ENCODE results near the gene PSME3. TPM values are rescaled to one million over a fixed set of nuclear protein-coding genes. Genes with fewer than 3 reads are reported as not detected.

The PSME3 gene
- total and polyA plus RNA-seq, 10 donors: 19.1 to 96.4 (median 73.7) TPM

DNA sequence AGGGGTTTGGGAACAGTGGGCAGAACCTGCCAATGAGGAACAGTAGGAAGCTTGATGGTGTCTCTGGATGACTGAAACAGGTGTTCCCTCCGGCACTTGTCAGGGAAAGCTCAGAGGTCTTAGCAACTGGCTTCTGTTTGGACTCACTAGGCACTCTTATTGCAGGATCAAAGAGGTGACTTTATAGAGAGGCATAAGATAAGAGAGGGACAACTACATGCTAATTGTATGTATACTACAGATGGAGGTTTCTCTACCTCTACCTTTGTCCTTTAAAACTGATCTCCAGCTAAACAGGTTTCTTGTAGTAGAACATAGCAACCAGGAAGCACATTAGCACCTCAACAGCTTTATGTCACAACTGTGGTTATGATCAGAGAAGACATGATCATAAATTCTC is 26.9 kb upstream of the PSME3 start:
- DNase-seq: no peak
- no peak overlapping the region for H3K27ac ChIP-seq
- no peak overlapping the region for H3K4me3 ChIP-seq
- TF ChIP-seq POLR2AphosphoS5 (IDR thresholded peaks at IDR 0.05) (no peak), POLR2A (IDR thresholded peaks at IDR 0.05) (no peak)
- TF ChIP-seq, protein P1, sequence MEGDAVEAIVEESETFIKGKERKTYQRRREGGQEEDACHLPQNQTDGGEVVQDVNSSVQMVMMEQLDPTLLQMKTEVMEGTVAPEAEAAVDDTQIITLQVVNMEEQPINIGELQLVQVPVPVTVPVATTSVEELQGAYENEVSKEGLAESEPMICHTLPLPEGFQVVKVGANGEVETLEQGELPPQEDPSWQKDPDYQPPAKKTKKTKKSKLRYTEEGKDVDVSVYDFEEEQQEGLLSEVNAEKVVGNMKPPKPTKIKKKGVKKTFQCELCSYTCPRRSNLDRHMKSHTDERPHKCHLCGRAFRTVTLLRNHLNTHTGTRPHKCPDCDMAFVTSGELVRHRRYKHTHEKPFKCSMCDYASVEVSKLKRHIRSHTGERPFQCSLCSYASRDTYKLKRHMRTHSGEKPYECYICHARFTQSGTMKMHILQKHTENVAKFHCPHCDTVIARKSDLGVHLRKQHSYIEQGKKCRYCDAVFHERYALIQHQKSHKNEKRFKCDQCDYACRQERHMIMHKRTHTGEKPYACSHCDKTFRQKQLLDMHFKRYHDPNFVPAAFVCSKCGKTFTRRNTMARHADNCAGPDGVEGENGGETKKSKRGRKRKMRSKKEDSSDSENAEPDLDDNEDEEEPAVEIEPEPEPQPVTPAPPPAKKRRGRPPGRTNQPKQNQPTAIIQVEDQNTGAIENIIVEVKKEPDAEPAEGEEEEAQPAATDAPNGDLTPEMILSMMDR (IDR thresholded peaks at IDR 0.05 in 8 of 11, conservative IDR thresholded peaks at IDR 0.05 in 3 of 11): no peak
- peaks cover 0 to 38% (median 22%) of the 10 kb centered on the region in 6 donors for H3K36me3 ChIP-seq
- WGBS, 5 donors: 90 to 100% (median 93%) methylated on average over 1 of the region's 1 CpG
- H3K27me3 ChIP-seq (replicated peaks in 1 of 7): no peaks in the 10 kb centered on the region
- intact Hi-C loops (cut with DNase I; ENCODE audit: low total_unique reads): no loop called here
- H3K4me1 ChIP-seq: no peaks in the 10 kb centered on the region
- H3K9me3 ChIP-seq: no peaks in the 10 kb centered on the region

DNA sequence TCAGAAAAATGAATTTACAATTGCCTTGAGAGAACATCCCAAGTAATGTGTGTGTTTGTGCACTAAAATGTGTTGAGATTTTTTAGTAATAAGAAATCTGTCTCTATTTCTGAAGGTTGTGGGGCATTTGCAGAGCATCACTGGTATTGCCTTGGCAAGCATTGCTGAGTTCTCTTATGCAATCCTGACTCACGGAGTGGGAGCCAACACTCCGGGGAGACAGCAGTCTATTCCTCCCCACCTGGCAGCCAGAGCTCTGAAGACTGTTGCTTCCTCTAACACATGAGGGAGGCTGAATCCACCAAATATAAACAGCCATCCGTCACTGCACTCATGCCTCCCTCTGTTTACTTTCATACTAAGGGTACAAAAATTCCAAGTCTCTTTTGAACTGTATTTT is 23.9 kb upstream of the PSME3 start:
- no peak for DNase-seq
- intact Hi-C loops (cut with DNase I; ENCODE audit: low total_unique reads): no loop called here
- Histone ChIP-seq H3K4me3 (no peak overlapping the region), H3K27ac (no peak overlapping the region), H3K27me3 (replicated peaks in 1 of 7) (no peaks in the 10 kb centered on the region), H3K36me3 (peaks cover 3 to 68% (median 48%) of the 10 kb centered on the region in 6 donors), H3K9me3 (no peaks in the 10 kb centered on the region), H3K4me1 (peaks cover 0 to 1% (median 0%) of the 10 kb centered on the region in 6 donors)
- TF ChIP-seq POLR2AphosphoS5 (IDR thresholded peaks at IDR 0.05) (no peak), POLR2A (IDR thresholded peaks at IDR 0.05) (no peak)
- TF ChIP-seq, protein P1 (IDR thresholded peaks at IDR 0.05 in 8 of 11, conservative IDR thresholded peaks at IDR 0.05 in 3 of 11): no peak
- WGBS, 5 donors: 60 to 86% (median 73%) methylated on average over 3 of the region's 3 CpGs

DNA sequence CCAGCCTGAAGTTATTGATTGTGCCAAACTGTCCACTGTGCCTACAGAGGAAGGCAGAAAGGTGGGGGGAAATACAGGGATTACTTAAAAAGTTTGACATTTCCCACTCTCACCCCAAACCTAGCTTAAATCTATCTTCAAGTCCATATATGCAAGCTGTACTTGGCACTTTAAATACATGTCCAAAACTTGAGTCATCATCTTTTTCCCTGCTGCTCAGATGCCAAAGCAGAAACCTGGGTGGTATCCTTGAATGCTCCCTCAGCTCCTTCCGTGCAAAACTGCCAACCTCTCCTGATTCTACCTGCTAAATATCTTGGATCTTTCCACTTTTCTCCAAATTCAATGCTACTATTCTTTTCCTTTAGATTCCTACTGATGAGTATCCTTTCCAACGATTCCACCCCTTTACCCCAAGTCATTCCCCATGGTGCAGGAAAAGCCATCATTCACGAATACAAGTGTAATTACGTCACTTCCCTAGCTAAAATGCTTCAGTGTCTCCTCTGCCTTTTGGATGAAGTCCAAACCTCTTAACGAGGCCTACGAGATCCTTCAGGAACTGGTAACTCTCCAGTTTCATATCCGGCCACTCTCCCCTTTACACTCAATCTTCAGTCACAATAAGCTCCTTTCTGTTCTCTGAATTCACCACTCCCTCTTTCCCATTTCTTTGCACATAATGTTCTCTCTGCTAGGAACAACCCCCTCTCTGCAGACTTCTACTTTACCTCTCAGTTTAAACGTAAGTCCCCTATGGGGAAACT is 18.4 kb upstream of the PSME3 start:
- TF ChIP-seq POLR2A (IDR thresholded peaks at IDR 0.05): no peak
- TF ChIP-seq, protein P1 (IDR thresholded peaks at IDR 0.05 in 8 of 11, conservative IDR thresholded peaks at IDR 0.05 in 3 of 11): no peak
- peak in 1 of 3 donors; percentile 13 for TF ChIP-seq POLR2AphosphoS5 (IDR thresholded peaks at IDR 0.05)
- intact Hi-C loops (cut with DNase I; ENCODE audit: low total_unique reads): loop anchor here (10.0 kb wide), 1 partner anchor 100 kb away; no protein-coding TSS in a partner anchor
- peak overlapping the region in 5 of 8 donors; percentile 47 to 63 (median 60) for H3K27ac ChIP-seq
- H3K36me3 ChIP-seq: peaks cover 13 to 100% (median 95%) of the 10 kb centered on the region in 6 donors
- no peak overlapping the region for H3K4me3 ChIP-seq
- 48 to 65% (median 61%) methylated on average over 8 of the region's 8 CpGs for WGBS, 5 donors
- DNase-seq: no peak
- H3K4me1 ChIP-seq: peaks cover 0 to 24% (median 9%) of the 10 kb centered on the region in 6 donors
- no peaks in the 10 kb centered on the region for H3K9me3 ChIP-seq
- H3K27me3 ChIP-seq (replicated peaks in 1 of 7): no peaks in the 10 kb centered on the region

DNA sequence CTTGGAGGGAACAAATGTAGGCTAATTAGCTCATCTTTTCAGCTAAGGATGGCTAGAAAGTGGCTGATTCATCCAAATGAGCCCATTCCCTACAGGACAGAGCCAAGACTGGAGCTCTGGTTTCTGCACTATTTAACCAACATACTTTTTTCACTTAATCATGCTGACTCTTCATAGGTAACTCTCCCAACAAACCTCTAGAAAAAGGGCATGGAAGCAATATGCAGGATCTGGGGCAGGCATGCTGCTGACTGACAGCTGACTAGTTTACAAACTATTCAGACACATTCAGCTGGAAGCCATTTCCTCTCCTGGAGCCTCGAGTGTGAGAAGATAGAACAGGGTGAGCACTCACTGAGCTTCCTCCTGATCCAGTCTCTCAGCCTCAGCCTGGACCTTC is 15.3 kb upstream of the PSME3 start:
- H3K36me3 ChIP-seq: peaks cover 13 to 100% (median 93%) of the 10 kb centered on the region in 6 donors
- 48 to 67% (median 62%) methylated on average over 1 of the region's 1 CpG for WGBS, 5 donors
- no peak for TF ChIP-seq POLR2A (IDR thresholded peaks at IDR 0.05)
- no peak for TF ChIP-seq POLR2AphosphoS5 (IDR thresholded peaks at IDR 0.05)
- TF ChIP-seq, protein P1 (IDR thresholded peaks at IDR 0.05 in 8 of 11, conservative IDR thresholded peaks at IDR 0.05 in 3 of 11): no peak
- H3K27ac ChIP-seq: peak overlapping the region in 1 of 8 donors; percentile 43
- H3K27me3 ChIP-seq (replicated peaks in 1 of 7): no peaks in the 10 kb centered on the region
- peaks cover 2 to 55% (median 23%) of the 10 kb centered on the region in 6 donors for H3K4me1 ChIP-seq
- intact Hi-C loops (cut with DNase I; ENCODE audit: low total_unique reads): loop anchor here (10.0 kb wide), 1 partner anchor 103 kb away; no protein-coding TSS in a partner anchor
- no peaks in the 10 kb centered on the region for H3K9me3 ChIP-seq
- H3K4me3 ChIP-seq: no peak overlapping the region
- no peak for DNase-seq
